CD4-positive, alpha-beta T cell treated with Interleukin-10 for 1 hour (primary cell): ENCODE results near the gene ACOX1.
A peak's percentile ranks its signal among the peaks of the same experiment; 100 is the strongest.

ENCODE experiments used
- DNase-seq: peaks from one replicate; pipeline ENCODE4 v3.0.0-alpha.2; 2020

ACOX1 gene

GRCh38 chr17:75926456-75926855 lies 52.5 kb downstream of the ACOX1 start:
- no peak for DNase-seq

- no peak for DNase-seq
Observed at GRCh38 chr17:75925912-75926311, 53.1 kb downstream of the ACOX1 start.

- no peak for DNase-seq
Observed at GRCh38 chr17:75925103-75925502, 53.9 kb downstream of the ACOX1 start.

GRCh38 chr17:75922963-75923874 lies 55.7 kb downstream of the ACOX1 start:
- DNase-seq: no peak

- no peak for DNase-seq
Observed at GRCh38 chr17:75922173-75922961, 56.6 kb downstream of the ACOX1 start.

GRCh38 chr17:75921596-75921995 lies 57.4 kb downstream of the ACOX1 start:
- DNase-seq: no peak

- no peak for DNase-seq
Observed at GRCh38 chr17:75920045-75920560, 58.9 kb downstream of the ACOX1 start.

- DNase-seq: no peak
Observed at GRCh38 chr17:75919611-75920010, 59.4 kb downstream of the ACOX1 start.

- no peak for DNase-seq
Observed at GRCh38 chr17:75917917-75918445, 61.0 kb downstream of the ACOX1 start.

GRCh38 chr17:75917141-75917916 lies 61.6 kb downstream of the ACOX1 start:
- DNase-seq: no peak

GRCh38 chr17:75915268-75915667 lies 63.7 kb downstream of the ACOX1 start:
- DNase-seq: no peak

- DNase-seq: no peak
Observed at GRCh38 chr17:75914643-75915267, 64.2 kb downstream of the ACOX1 start.

GRCh38 chr17:75913537-75914210 lies 65.3 kb downstream of the ACOX1 start:
- no peak for DNase-seq

- no peak for DNase-seq
Observed at GRCh38 chr17:75910699-75911098, 68.3 kb downstream of the ACOX1 start.

GRCh38 chr17:75909812-75910274 lies 69.1 kb downstream of the ACOX1 start:
- DNase-seq: no peak

- no peak for DNase-seq
Observed at GRCh38 chr17:75909051-75909811, 69.7 kb downstream of the ACOX1 start.

GRCh38 chr17:75908201-75908600 lies 70.8 kb downstream of the ACOX1 start:
- DNase-seq: no peak

GRCh38 chr17:75906143-75906884 lies 72.7 kb downstream of the ACOX1 start:
- DNase-seq: no peak

GRCh38 chr17:75904749-75905521 lies 74.0 kb downstream of the ACOX1 start, which contains the start of gene MRPL38:
Gene MRPL38 (minus strand): TSS chr17:75904884. CDS start chr17:75904875, 9 bp downstream.
- peak; percentile 95 for DNase-seq
